ENCODE results near the gene SCNN1G.

The SCNN1G gene

DNA sequence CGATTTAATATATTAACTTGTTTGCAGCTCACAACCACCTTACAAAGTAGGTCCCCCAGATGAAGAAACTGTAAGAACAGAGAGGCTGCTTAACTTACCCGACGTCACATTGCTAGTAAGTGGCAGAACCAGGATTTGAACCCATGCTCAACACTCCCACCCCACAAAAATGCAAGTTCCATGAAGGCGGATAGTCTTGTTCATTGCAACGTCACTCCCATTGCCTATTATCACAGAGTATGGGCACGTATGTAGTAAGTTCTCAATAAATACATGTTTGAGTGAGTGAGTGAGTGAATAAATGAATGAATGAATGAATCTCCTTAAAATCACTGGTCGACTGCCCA, 34.4 kb upstream of the SCNN1G start:
- TF ChIP-seq, protein P1, sequence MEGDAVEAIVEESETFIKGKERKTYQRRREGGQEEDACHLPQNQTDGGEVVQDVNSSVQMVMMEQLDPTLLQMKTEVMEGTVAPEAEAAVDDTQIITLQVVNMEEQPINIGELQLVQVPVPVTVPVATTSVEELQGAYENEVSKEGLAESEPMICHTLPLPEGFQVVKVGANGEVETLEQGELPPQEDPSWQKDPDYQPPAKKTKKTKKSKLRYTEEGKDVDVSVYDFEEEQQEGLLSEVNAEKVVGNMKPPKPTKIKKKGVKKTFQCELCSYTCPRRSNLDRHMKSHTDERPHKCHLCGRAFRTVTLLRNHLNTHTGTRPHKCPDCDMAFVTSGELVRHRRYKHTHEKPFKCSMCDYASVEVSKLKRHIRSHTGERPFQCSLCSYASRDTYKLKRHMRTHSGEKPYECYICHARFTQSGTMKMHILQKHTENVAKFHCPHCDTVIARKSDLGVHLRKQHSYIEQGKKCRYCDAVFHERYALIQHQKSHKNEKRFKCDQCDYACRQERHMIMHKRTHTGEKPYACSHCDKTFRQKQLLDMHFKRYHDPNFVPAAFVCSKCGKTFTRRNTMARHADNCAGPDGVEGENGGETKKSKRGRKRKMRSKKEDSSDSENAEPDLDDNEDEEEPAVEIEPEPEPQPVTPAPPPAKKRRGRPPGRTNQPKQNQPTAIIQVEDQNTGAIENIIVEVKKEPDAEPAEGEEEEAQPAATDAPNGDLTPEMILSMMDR (IDR thresholded peaks at IDR 0.05): no peak

DNA sequence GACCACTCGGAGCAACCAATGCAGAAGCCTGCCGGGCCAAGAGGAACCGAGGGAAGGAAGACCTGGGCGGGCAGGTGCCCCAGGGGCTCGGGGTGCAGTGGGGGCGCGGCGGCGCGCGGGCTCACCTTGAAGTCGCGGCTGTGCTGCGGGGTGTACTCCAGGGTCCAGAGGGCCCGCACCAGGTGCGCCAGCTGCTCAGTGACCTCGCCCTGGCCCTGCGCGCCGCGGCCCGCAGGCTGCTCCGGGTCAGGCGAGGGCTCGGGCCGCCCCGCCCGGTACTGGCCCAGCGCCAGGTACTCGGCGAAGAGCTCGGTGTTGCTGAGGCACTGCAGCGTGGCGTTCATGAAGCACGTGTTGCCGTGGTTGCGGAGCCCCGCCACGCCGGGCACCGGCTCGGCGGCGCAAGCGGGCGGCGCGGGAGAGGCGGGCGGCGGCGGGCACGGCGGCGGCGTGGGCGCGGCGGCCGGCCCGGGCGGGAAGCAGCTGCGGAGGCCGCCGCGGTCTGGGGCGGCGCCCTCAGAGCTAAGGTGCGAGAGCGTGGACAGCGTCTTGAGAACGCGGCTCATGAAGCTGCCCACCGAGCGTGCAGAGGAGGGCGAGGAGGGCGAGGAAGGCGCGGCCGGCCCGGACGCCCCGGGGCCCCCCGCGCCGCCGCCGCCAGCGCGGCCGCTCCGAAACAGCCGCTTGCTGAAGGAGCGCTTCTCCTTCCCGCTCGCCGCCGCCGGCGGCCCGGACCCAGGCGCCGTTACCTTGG, 33.9 kb upstream of the SCNN1G start:
- TF ChIP-seq, protein P1 (IDR thresholded peaks at IDR 0.05): no peak

DNA sequence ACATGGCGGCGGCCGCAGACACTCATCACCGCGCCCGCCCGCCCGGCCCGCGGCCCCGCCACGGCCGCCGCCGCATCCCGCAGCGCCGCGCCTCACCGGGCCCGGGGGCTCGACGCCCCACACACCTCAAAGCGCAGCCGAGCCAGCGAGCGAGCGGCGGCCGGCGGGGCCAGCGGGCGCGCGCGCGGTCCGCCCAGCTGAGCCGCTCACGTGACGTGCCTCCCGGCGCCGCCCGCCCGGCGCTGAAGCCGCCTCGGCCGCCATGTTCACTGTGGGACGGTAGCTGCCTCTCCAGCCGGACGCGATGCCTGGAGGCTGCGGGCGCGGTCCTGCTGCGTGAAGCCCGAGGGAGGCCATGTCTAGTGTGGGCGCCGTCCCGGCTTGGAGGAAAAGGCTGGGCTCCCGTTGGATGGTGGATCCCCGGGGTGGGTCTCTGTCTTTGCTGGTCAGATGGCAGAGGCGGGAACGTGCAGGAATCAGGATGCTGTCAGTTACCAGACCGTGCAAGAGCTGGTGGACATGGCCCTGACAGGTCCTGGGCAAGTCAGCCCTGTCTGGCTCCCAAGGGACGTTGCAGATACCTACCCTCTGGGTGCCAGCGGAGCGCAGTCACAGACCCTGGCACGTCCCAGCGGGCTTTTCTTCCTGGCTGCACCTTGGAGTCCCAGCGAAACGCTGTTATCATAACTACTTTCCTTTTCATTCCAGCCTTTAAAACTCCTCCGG, 33.1 kb upstream of the SCNN1G start, which contains the start of gene USP31:
Gene USP31, minus strand, starts transcription at position 186 of the 726 bp plus-strand sequence. Its CDS starts 182 bp downstream, at position 4.
- TF ChIP-seq, protein P1 (IDR thresholded peaks at IDR 0.05): no peak

DNA sequence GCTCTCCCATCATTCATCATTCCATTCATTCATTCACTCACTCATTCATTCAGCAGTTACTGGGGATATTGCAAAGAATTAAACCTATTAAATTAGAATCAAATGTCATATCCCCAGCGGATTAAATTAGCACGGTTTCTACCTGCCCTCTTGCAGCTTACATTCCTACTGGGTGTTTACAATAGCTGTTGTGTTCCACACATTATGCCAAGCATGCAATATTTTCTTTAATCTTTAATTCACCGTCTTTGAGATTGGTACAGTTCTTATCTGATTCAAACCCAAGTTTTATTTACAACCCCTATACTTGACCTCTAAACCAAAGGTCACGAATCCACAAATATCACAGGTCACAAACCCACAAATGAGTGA, 32.6 kb upstream of the SCNN1G start:
- TF ChIP-seq, protein P1 (IDR thresholded peaks at IDR 0.05): no peak

DNA sequence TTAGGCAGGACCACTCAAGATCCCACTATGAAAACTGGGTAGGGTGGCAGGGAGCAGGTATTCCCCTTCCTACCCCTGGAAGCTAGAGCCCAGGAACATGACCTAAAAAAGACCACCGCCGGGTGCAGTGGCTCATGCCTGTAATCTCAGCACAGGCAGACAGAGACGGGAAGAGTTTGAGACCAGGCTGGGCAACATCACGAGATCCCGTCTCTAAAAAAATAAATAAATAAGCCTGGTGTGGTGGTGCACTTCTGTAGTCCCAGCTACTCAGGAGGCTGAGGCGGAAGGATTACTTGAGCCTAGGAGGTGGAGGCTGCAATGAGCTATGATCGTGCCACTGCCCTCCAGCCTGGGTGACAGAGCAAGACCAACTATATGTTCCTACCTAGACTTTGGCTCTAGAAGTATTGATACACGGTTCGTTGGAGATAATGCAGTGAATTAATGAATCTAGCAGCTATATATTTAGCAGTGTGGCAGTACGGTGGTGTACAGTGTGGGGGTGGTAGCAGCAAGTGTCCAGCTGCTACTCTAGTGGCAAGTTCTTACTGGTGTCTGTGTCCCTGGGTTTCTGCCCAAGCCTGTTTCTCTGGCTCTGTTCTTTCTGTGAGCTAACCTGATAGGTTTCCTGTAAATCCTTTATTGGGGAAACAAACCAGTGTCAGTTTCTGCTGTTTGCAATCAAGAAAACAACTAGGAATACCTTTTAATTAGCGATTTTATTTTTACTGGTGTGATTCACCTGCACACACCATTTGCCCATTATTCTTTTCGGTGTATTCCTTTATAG, 30.0 kb upstream of the SCNN1G start:
- TF ChIP-seq, protein P1 (IDR thresholded peaks at IDR 0.05): no peak

DNA sequence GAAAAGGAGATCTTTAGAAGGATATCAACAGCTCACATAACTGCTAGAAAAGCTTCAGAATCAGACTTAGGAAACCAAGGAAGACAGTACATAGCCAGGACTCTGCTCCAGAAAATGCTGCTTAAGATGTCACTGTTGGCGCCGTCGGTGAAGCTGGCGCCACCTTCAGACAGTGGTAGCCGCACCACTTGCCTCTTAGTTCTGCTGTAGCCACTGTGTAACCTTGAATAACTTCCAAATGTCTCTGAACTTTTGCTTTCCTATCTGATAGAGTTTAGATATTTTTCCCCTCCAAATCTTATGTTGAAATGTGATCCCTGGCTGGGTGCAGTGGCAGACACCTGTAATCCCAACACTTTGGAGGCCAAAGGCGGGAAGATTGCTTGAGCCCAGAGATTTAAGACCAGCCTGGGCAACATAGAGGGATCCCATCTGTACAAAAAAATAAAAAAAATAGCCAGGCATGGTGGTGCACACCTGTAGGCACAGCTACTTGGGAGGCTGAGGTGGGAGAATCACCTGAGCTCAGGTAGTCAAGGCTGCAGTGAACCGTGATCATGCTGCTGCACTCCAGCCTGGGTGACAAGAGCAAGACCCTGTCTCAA, 27.0 kb upstream of the SCNN1G start:
- TF ChIP-seq, protein P1 (IDR thresholded peaks at IDR 0.05): no peak

DNA sequence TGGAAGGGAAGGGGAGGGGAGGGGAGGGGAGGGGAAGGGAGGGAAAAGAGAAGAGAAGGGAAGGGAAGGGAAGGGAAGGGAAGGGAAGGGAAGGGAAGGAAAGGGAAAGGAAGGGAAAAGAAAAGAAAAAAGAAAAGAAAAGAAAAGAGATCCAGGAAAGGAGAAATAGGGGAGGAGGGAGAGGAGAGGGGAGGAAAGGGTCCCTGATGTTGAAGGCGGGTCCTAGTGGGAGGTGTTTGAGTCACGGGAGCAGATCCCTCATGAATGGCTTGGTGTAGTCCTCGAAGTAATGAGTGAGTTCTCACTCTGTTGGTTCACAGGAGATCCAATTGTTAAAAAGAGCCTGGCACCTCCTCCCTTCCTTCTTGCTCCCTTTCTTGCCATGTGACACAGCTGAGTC, 26.4 kb upstream of the SCNN1G start:
- TF ChIP-seq, protein P1 (IDR thresholded peaks at IDR 0.05): no peak

Measured in LNCAP (cell line).